Fibroblast of lung (primary cell): ENCODE data around the gene VSTM2A. TPM values are rescaled to one million over a fixed set of nuclear protein-coding genes. Genes with fewer than 3 reads are reported as not detected.

Experiments
- DNase-seq, 2 donors: peaks; one replicate each; pipeline versions ENCODE4 v3.0.0 to v3.0.0-alpha.2; 2010; ENCODE audit warnings: low read depth in 2 of 2
- H2AFZ ChIP-seq: 2 replicates; pipeline ENCODE4 v1.5.1; 2012; ENCODE audit warnings: low read length, control low read depth, inconsistent platforms
- H3K27ac ChIP-seq: 2 replicates; pipeline ENCODE4 v1.5.1; 2011; ENCODE audit warnings: low read length, control low read depth; ENCODE audit not compliant: insufficient read depth
- H3K27me3 ChIP-seq: 2 replicates; pipeline ENCODE4 v1.5.1; 2011; ENCODE audit warnings: mild to moderate bottlenecking, low read length; ENCODE audit not compliant: control insufficient read depth, insufficient read depth
- H3K36me3 ChIP-seq: 2 replicates; pipeline ENCODE4 v1.5.1; 2011; ENCODE audit warnings: low read length; ENCODE audit not compliant: control insufficient read depth, insufficient read depth
- H3K4me1 ChIP-seq: 2 replicates; pipeline ENCODE4 v1.5.1; 2011; ENCODE audit warnings: low read length; ENCODE audit not compliant: control insufficient read depth, insufficient read depth; ENCODE audit errors: extremely low read depth
- H3K4me2 ChIP-seq: 2 replicates; pipeline ENCODE4 v1.5.1; 2011; ENCODE audit warnings: low read length, control low read depth; ENCODE audit not compliant: insufficient read depth; ENCODE audit errors: extremely low read depth
- H3K4me3 ChIP-seq, 4 experiments: fragments of 200-600 bp in 1 of 4; sonication (generic) in 1 of 4; replicated peaks in 1 of 4; 2 replicates each; pipeline ENCODE4 v1.5.1; 2011 to 2016; ENCODE audit warnings: low read length in 4 of 4, low read depth in 3 of 4, mild to moderate bottlenecking in 3 of 4, control low read depth in 2 of 4, inconsistent platforms in 1 of 4, mixed read lengths in 1 of 4; ENCODE audit not compliant: insufficient read depth in 1 of 4; ENCODE audit errors: control extremely low read depth in 1 of 4
- H3K79me2 ChIP-seq: 2 replicates; pipeline ENCODE4 v1.5.1; 2012; ENCODE audit warnings: mild to moderate bottlenecking, low read length, inconsistent platforms; ENCODE audit not compliant: control insufficient read depth, insufficient read depth
- H3K9ac ChIP-seq: 2 replicates; pipeline ENCODE4 v1.5.1; 2011; ENCODE audit warnings: mild to moderate bottlenecking, low read length, control low read depth; ENCODE audit not compliant: insufficient read depth
- H3K9me3 ChIP-seq: 2 replicates; pipeline ENCODE4 v1.5.1; 2012; ENCODE audit warnings: low read depth, low read length; ENCODE audit not compliant: control insufficient read depth, insufficient read depth
- H4K20me1 ChIP-seq: 2 replicates; pipeline ENCODE4 v1.5.1; 2011; ENCODE audit warnings: low read length; ENCODE audit not compliant: control insufficient read depth, insufficient read depth; ENCODE audit errors: extremely low read depth
- EZH2 ChIP-seq: IDR thresholded peaks from 2 replicates; pipeline ENCODE4 v1.5.1; 2012; ENCODE audit warnings: low read length, control low read depth, mild to moderate bottlenecking; ENCODE audit errors: missing control alignments
- polyA plus RNA-seq, 2 donors: library from polyadenylated mRNA; depleted of rRNA in 1 of 2; stranded (reverse) in 1 of 2; unstranded in 1 of 2; fragments of >200 nt; gene quantifications; 2 replicates each; pipeline ENCODE4 v1.2.1, GENCODE V29; 2011 to 2012; ENCODE audit warnings: missing spikeins in 1 of 2
- total RNA-seq: library from RNA; depleted of rRNA; stranded (reverse); fragments of >200 nt; gene quantifications from 2 replicates; pipeline ENCODE4 v1.2.1, GENCODE V29; 2014
- TF ChIP-seq, protein P1 (sequence below), 2 donors: IDR thresholded peaks in 1 of 2; conservative IDR thresholded peaks in 1 of 2; 1 replicate in 1 of 2; 2 replicates in 1 of 2; pipeline ENCODE4 v1.5.1; 2011 to 2012; ENCODE audit warnings: low read length in 2 of 2, control low read depth in 1 of 2, inconsistent platforms in 1 of 2, low read depth in 1 of 2, mild to moderate bottlenecking in 1 of 2

The VSTM2A gene
- total and polyA plus RNA-seq, 2 donors (not counting 1 experiment from before 2014, with no cell fraction given) = not detected

GRCh38 chr7:54538122-54538521, 4.1 kb upstream of the VSTM2A start:
- no peak for TF ChIP-seq EZH2
- TF ChIP-seq, protein P1, sequence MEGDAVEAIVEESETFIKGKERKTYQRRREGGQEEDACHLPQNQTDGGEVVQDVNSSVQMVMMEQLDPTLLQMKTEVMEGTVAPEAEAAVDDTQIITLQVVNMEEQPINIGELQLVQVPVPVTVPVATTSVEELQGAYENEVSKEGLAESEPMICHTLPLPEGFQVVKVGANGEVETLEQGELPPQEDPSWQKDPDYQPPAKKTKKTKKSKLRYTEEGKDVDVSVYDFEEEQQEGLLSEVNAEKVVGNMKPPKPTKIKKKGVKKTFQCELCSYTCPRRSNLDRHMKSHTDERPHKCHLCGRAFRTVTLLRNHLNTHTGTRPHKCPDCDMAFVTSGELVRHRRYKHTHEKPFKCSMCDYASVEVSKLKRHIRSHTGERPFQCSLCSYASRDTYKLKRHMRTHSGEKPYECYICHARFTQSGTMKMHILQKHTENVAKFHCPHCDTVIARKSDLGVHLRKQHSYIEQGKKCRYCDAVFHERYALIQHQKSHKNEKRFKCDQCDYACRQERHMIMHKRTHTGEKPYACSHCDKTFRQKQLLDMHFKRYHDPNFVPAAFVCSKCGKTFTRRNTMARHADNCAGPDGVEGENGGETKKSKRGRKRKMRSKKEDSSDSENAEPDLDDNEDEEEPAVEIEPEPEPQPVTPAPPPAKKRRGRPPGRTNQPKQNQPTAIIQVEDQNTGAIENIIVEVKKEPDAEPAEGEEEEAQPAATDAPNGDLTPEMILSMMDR (conservative IDR thresholded peaks at IDR 0.05 in 1 of 2, IDR thresholded peaks at IDR 0.05 in 1 of 2; ENCODE audit: low read depth in 1 of 2, low read length in 2 of 2) = no peak
- Histone ChIP-seq H3K9ac (no peak overlapping the region), H3K27me3 (peaks cover 14% of the 10 kb centered on the region), H3K27ac (no peak overlapping the region), H3K4me2 (no peak overlapping the region), H3K4me3 (no peak overlapping the region), H3K9me3 (no peaks in the 10 kb centered on the region), H4K20me1 (no peaks in the 10 kb centered on the region), H3K36me3 (no peaks in the 10 kb centered on the region), H3K4me1 (no peaks in the 10 kb centered on the region), H2AFZ (no peak overlapping the region), H3K79me2 (no peaks in the 10 kb centered on the region)
- DNase-seq = no peak

GRCh38 chr7:54543051-54543488, 895 bp downstream of the VSTM2A start:
- no peaks in the 10 kb centered on the region for H3K9me3 ChIP-seq
- no peaks in the 10 kb centered on the region for H4K20me1 ChIP-seq
- no peaks in the 10 kb centered on the region for H3K36me3 ChIP-seq
- peak; percentile 2 to 37 for DNase-seq
- no peaks in the 10 kb centered on the region for H3K4me1 ChIP-seq
- H3K9ac ChIP-seq = no peak overlapping the region
- H3K79me2 ChIP-seq = no peaks in the 10 kb centered on the region
- TF ChIP-seq, protein P1 (conservative IDR thresholded peaks at IDR 0.05 in 1 of 2, IDR thresholded peaks at IDR 0.05 in 1 of 2; ENCODE audit: low read depth in 1 of 2, low read length in 2 of 2) = no peak
- no peak for TF ChIP-seq EZH2
- no peak overlapping the region for H3K4me3 ChIP-seq
- no peak overlapping the region for H3K27ac ChIP-seq
- peaks cover 20% of the 10 kb centered on the region for H3K27me3 ChIP-seq
- H2AFZ ChIP-seq = no peak overlapping the region
- no peak overlapping the region for H3K4me2 ChIP-seq

DNA sequence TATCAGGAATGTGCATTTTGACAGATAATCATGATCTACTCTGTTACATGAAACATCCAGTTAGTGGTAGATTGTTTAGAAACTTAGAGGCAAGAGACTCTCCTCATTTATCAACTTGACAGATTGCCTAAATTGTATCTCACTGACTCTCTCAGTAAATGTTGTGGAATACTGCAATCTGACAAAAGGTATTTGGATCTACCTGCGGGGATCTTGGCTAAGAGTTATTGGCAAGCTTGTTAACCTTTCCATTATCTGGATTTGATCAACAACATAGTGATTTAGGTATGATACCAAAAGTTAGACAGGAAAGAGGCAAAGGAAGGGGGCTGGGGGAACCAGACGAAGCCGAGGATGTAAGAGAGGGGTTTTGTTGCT, 2.0 kb downstream of the VSTM2A start:
- TF ChIP-seq, protein P1 (conservative IDR thresholded peaks at IDR 0.05 in 1 of 2, IDR thresholded peaks at IDR 0.05 in 1 of 2; ENCODE audit: low read depth in 1 of 2, low read length in 2 of 2) = no peak
- no peak for TF ChIP-seq EZH2
- H3K27ac ChIP-seq = no peak overlapping the region
- H3K4me3 ChIP-seq = no peak overlapping the region
- peaks cover 20% of the 10 kb centered on the region for H3K27me3 ChIP-seq
- H4K20me1 ChIP-seq = no peaks in the 10 kb centered on the region
- no peaks in the 10 kb centered on the region for H3K79me2 ChIP-seq
- H3K4me1 ChIP-seq = no peaks in the 10 kb centered on the region
- H2AFZ ChIP-seq = no peak overlapping the region
- no peaks in the 10 kb centered on the region for H3K36me3 ChIP-seq
- H3K9me3 ChIP-seq = no peaks in the 10 kb centered on the region
- H3K4me2 ChIP-seq = no peak overlapping the region
- no peak overlapping the region for H3K9ac ChIP-seq
- no peak for DNase-seq
